ENCODE measurements around the gene ARL5B. TPM values are rescaled to one million over a fixed set of nuclear protein-coding genes. Genes with fewer than 3 reads are reported as not detected.
"Not testable (repeated sequence)": the region's sequence is repeated elsewhere in the genome, so short reads cannot be mapped to it uniquely, and the experiment has no call there.

ARL5B gene
- total RNA-seq, 1 donor: 19.5 TPM

GRCh38 chr10:18625886-18626285 lies 33.3 kb upstream of the ARL5B start:
- Histone ChIP-seq H2AFZ (ENCODE audit: low read length) (no peak overlapping the region), H3K4me2 (ENCODE audit: insufficient read depth, low read length) (no peak overlapping the region)
- no peak for DNase-seq (ENCODE audit: insufficient read length, low spot score, missing footprints)

GRCh38 chr10:18627452-18628018 lies 31.7 kb upstream of the ARL5B start:
- H3K9me3 ChIP-seq (ENCODE audit: low read depth, low read length); H4K20me1 ChIP-seq (ENCODE audit: insufficient read depth, low read length); H3K79me2 ChIP-seq (ENCODE audit: insufficient read depth, low read length); H3K27me3 ChIP-seq (ENCODE audit: insufficient read depth, low read length); H3K4me1 ChIP-seq (ENCODE audit: insufficient read depth, low read length); DNase-seq (ENCODE audit: insufficient read length, low spot score, missing footprints); H3K36me3 ChIP-seq (ENCODE audit: insufficient read depth, low read length): not testable (repeated sequence)
- Histone ChIP-seq H2AFZ (ENCODE audit: low read length) (peak overlapping the region; percentile 95), H3K4me2 (ENCODE audit: insufficient read depth, low read length) (peak overlapping the region; percentile 78), H3K27ac (ENCODE audit: low read depth, low read length) (peak overlapping the region; percentile 68), H3K4me3 (ENCODE audit: insufficient read depth, low read length) (peak overlapping the region; percentile 78)

More at GRCh38 chr10:18625886-18626285, 33.3 kb upstream of the ARL5B start:
- Histone ChIP-seq H3K9me3 (ENCODE audit: low read depth, low read length) (no peaks in the 10 kb centered on the region), H3K4me3 (ENCODE audit: insufficient read depth, low read length) (no peak overlapping the region), H3K36me3 (ENCODE audit: insufficient read depth, low read length) (no peaks in the 10 kb centered on the region), H4K20me1 (ENCODE audit: insufficient read depth, low read length) (no peaks in the 10 kb centered on the region), H3K27ac (ENCODE audit: low read depth, low read length) (no peak overlapping the region), H3K4me1 (ENCODE audit: insufficient read depth, low read length) (no peaks in the 10 kb centered on the region), H3K79me2 (ENCODE audit: insufficient read depth, low read length) (no peaks in the 10 kb centered on the region), H3K27me3 (ENCODE audit: insufficient read depth, low read length) (no peaks in the 10 kb centered on the region)
- no peak for TF ChIP-seq CTCF (IDR thresholded peaks at IDR 0.05; ENCODE audit: extremely low read depth, low read depth, low read length)

GRCh38 chr10:18632500-18632899 lies 26.7 kb upstream of the ARL5B start:
- not testable (repeated sequence) for H3K27me3 ChIP-seq (ENCODE audit: insufficient read depth, low read length); H3K4me2 ChIP-seq (ENCODE audit: insufficient read depth, low read length); H3K4me1 ChIP-seq (ENCODE audit: insufficient read depth, low read length); H3K79me2 ChIP-seq (ENCODE audit: insufficient read depth, low read length); H3K27ac ChIP-seq (ENCODE audit: low read depth, low read length); DNase-seq (ENCODE audit: insufficient read length, low spot score, missing footprints); H2AFZ ChIP-seq (ENCODE audit: low read length); H3K4me3 ChIP-seq (ENCODE audit: insufficient read depth, low read length); H4K20me1 ChIP-seq (ENCODE audit: insufficient read depth, low read length); H3K36me3 ChIP-seq (ENCODE audit: insufficient read depth, low read length); H3K9me3 ChIP-seq (ENCODE audit: low read depth, low read length)

GRCh38 chr10:18635995-18636394 lies 23.2 kb upstream of the ARL5B start:
- no peaks in the 10 kb centered on the region for H3K27me3 ChIP-seq (ENCODE audit: insufficient read depth, low read length)
- H3K79me2 ChIP-seq (ENCODE audit: insufficient read depth, low read length): no peaks in the 10 kb centered on the region
- no peak overlapping the region for H3K4me3 ChIP-seq (ENCODE audit: insufficient read depth, low read length)
- H3K4me1 ChIP-seq (ENCODE audit: insufficient read depth, low read length): no peaks in the 10 kb centered on the region
- no peaks in the 10 kb centered on the region for H3K9me3 ChIP-seq (ENCODE audit: low read depth, low read length)
- no peak overlapping the region for H3K27ac ChIP-seq (ENCODE audit: low read depth, low read length)
- no peaks in the 10 kb centered on the region for H4K20me1 ChIP-seq (ENCODE audit: insufficient read depth, low read length)
- TF ChIP-seq CTCF (IDR thresholded peaks at IDR 0.05; ENCODE audit: extremely low read depth, low read depth, low read length): no peak
- DNase-seq (ENCODE audit: insufficient read length, low spot score, missing footprints): no peak
- no peak overlapping the region for H3K4me2 ChIP-seq (ENCODE audit: insufficient read depth, low read length)
- H2AFZ ChIP-seq (ENCODE audit: low read length): no peak overlapping the region
- no peaks in the 10 kb centered on the region for H3K36me3 ChIP-seq (ENCODE audit: insufficient read depth, low read length)

- not testable (repeated sequence) for H3K4me2 ChIP-seq (ENCODE audit: insufficient read depth, low read length); H3K79me2 ChIP-seq (ENCODE audit: insufficient read depth, low read length); H2AFZ ChIP-seq (ENCODE audit: low read length); H3K4me3 ChIP-seq (ENCODE audit: insufficient read depth, low read length); H3K36me3 ChIP-seq (ENCODE audit: insufficient read depth, low read length); H3K4me1 ChIP-seq (ENCODE audit: insufficient read depth, low read length); H3K27me3 ChIP-seq (ENCODE audit: insufficient read depth, low read length); H4K20me1 ChIP-seq (ENCODE audit: insufficient read depth, low read length); H3K27ac ChIP-seq (ENCODE audit: low read depth, low read length); DNase-seq (ENCODE audit: insufficient read length, low spot score, missing footprints); H3K9me3 ChIP-seq (ENCODE audit: low read depth, low read length)
Observed at GRCh38 chr10:18637400-18637799, 21.8 kb upstream of the ARL5B start.

- not testable (repeated sequence) for H3K79me2 ChIP-seq (ENCODE audit: insufficient read depth, low read length); H3K27me3 ChIP-seq (ENCODE audit: insufficient read depth, low read length); DNase-seq (ENCODE audit: insufficient read length, low spot score, missing footprints); H2AFZ ChIP-seq (ENCODE audit: low read length); H4K20me1 ChIP-seq (ENCODE audit: insufficient read depth, low read length); H3K4me2 ChIP-seq (ENCODE audit: insufficient read depth, low read length); H3K4me3 ChIP-seq (ENCODE audit: insufficient read depth, low read length); H3K4me1 ChIP-seq (ENCODE audit: insufficient read depth, low read length); H3K9me3 ChIP-seq (ENCODE audit: low read depth, low read length); H3K36me3 ChIP-seq (ENCODE audit: insufficient read depth, low read length); H3K27ac ChIP-seq (ENCODE audit: low read depth, low read length)
Observed at GRCh38 chr10:18639719-18640118, 19.5 kb upstream of the ARL5B start.
